ENCODE data around the gene CFAP73.

The CFAP73 gene

GRCh38 chr12:113191227-113191626, 41.7 kb downstream of the CFAP73 start:
- Histone ChIP-seq H3K9ac (ENCODE audit: low read length) (no peak overlapping the region), H3K4me3 (ENCODE audit: low read depth, low read length) (no peak overlapping the region), H4K8ac (ENCODE audit: low read depth, low read length) (no peak overlapping the region), H3K4me2 (ENCODE audit: low read length) (no peak overlapping the region), H3K14ac (ENCODE audit: low read length) (no peak overlapping the region), H3K9me3 (ENCODE audit: insufficient read depth, low read depth, low read length) (no peaks in the 10 kb centered on the region), H3K79me2 (ENCODE audit: control insufficient read depth, insufficient read depth, low read length, poor library complexity) (no peaks in the 10 kb centered on the region), H3K36me3 (ENCODE audit: control insufficient read depth in 1 of 2, insufficient read depth in 2 of 2, low read length in 2 of 2) (peaks cover 20 to 23% of the 10 kb centered on the region in 2 experiments), H3K23ac (ENCODE audit: low read length) (no peak overlapping the region), H2AFZ (ENCODE audit: insufficient read depth, low read length, poor library complexity) (no peak overlapping the region), H3K27me3 (ENCODE audit: insufficient read depth, low read length) (no peaks in the 10 kb centered on the region), H2AK5ac (ENCODE audit: low read length) (no peak overlapping the region), H3K4ac (ENCODE audit: low read depth, low read length) (no peak overlapping the region), H2BK120ac (ENCODE audit: insufficient read depth, low read length, poor library complexity) (no peak overlapping the region), H2BK5ac (ENCODE audit: low read depth, low read length, poor library complexity) (no peak overlapping the region), H2BK12ac (ENCODE audit: low read length) (no peak overlapping the region), H4K91ac (ENCODE audit: low read depth, low read length) (no peak overlapping the region), H4K12ac (ENCODE audit: low read depth, low read length) (no peak overlapping the region), H3K27ac (ENCODE audit: low read depth, low read length) (no peak overlapping the region), H3K18ac (ENCODE audit: low read length) (no peak overlapping the region), H3K79me1 (ENCODE audit: low read length) (peaks cover 2% of the 10 kb centered on the region), H3K4me1 (ENCODE audit: control insufficient read depth in 1 of 2, insufficient read depth in 2 of 2, low read length in 2 of 2) (peaks cover 12% of the 10 kb centered on the region in 2 experiments)
- WGBS (ENCODE audit: extremely low coverage, insufficient coverage, insufficient read length) = no CpG with 5 or more reads among the region's 19 CpGs
- no peak for DNase-seq

GRCh38 chr12:113194971-113195391, 45.5 kb downstream of the CFAP73 start:
- Histone ChIP-seq H2BK120ac (ENCODE audit: insufficient read depth, low read length, poor library complexity) (peak overlapping the region; percentile 52), H4K12ac (ENCODE audit: low read depth, low read length) (no peak overlapping the region), H3K9me3 (ENCODE audit: insufficient read depth, low read depth, low read length) (no peaks in the 10 kb centered on the region), H3K79me1 (ENCODE audit: low read length) (peaks cover 2% of the 10 kb centered on the region), H2AK5ac (ENCODE audit: low read length) (peak overlapping the region; percentile 66), H3K4ac (ENCODE audit: low read depth, low read length) (no peak overlapping the region), H3K14ac (ENCODE audit: low read length) (peak overlapping the region; percentile 67), H3K27ac (ENCODE audit: low read depth, low read length) (peak overlapping the region; percentile 44), H3K9ac (ENCODE audit: low read length) (no peak overlapping the region), H4K8ac (ENCODE audit: low read depth, low read length) (no peak overlapping the region), H3K36me3 (ENCODE audit: control insufficient read depth in 1 of 2, insufficient read depth in 2 of 2, low read length in 2 of 2) (peaks cover 18% of the 10 kb centered on the region in 2 experiments), H3K18ac (ENCODE audit: low read length) (no peak overlapping the region), H3K27me3 (ENCODE audit: insufficient read depth, low read length) (no peaks in the 10 kb centered on the region), H3K23ac (ENCODE audit: low read length) (no peak overlapping the region), H4K91ac (ENCODE audit: low read depth, low read length) (peak overlapping the region; percentile 76), H2AFZ (ENCODE audit: insufficient read depth, low read length, poor library complexity) (no peak overlapping the region), H3K4me2 (ENCODE audit: low read length) (no peak overlapping the region), H3K79me2 (ENCODE audit: control insufficient read depth, insufficient read depth, low read length, poor library complexity) (no peaks in the 10 kb centered on the region), H3K4me3 (ENCODE audit: low read depth, low read length) (no peak overlapping the region), H2BK5ac (ENCODE audit: low read depth, low read length, poor library complexity) (no peak overlapping the region), H2BK12ac (ENCODE audit: low read length) (no peak overlapping the region), H3K4me1 (ENCODE audit: control insufficient read depth in 1 of 2, insufficient read depth in 2 of 2, low read length in 2 of 2) (peaks cover 6 to 7% of the 10 kb centered on the region in 2 experiments)
- no CpG with 5 or more reads among the region's 4 CpGs for WGBS (ENCODE audit: extremely low coverage, insufficient coverage, insufficient read length)
- DNase-seq = no peak

- Histone ChIP-seq H4K12ac (ENCODE audit: low read depth, low read length) (no peak overlapping the region), H3K36me3 (ENCODE audit: control insufficient read depth in 1 of 2, insufficient read depth in 2 of 2, low read length in 2 of 2) (peaks cover 18% of the 10 kb centered on the region in 2 experiments), H4K8ac (ENCODE audit: low read depth, low read length) (no peak overlapping the region), H3K9me3 (ENCODE audit: insufficient read depth, low read depth, low read length) (no peaks in the 10 kb centered on the region), H2BK5ac (ENCODE audit: low read depth, low read length, poor library complexity) (no peak overlapping the region), H3K4me1 (ENCODE audit: control insufficient read depth in 1 of 2, insufficient read depth in 2 of 2, low read length in 2 of 2) (peaks cover 6 to 7% of the 10 kb centered on the region in 2 experiments), H3K27ac (ENCODE audit: low read depth, low read length) (no peak overlapping the region), H2AFZ (ENCODE audit: insufficient read depth, low read length, poor library complexity) (no peak overlapping the region), H3K27me3 (ENCODE audit: insufficient read depth, low read length) (no peaks in the 10 kb centered on the region), H3K4me3 (ENCODE audit: low read depth, low read length) (no peak overlapping the region), H3K79me1 (ENCODE audit: low read length) (peaks cover 2% of the 10 kb centered on the region), H3K18ac (ENCODE audit: low read length) (no peak overlapping the region), H2BK120ac (ENCODE audit: insufficient read depth, low read length, poor library complexity) (no peak overlapping the region), H4K91ac (ENCODE audit: low read depth, low read length) (peak overlapping the region; percentile 2), H3K4ac (ENCODE audit: low read depth, low read length) (no peak overlapping the region), H3K14ac (ENCODE audit: low read length) (no peak overlapping the region), H3K23ac (ENCODE audit: low read length) (no peak overlapping the region), H2BK12ac (ENCODE audit: low read length) (peak overlapping the region; percentile 19), H3K4me2 (ENCODE audit: low read length) (no peak overlapping the region), H2AK5ac (ENCODE audit: low read length) (peak overlapping the region; percentile 44), H3K9ac (ENCODE audit: low read length) (no peak overlapping the region), H3K79me2 (ENCODE audit: control insufficient read depth, insufficient read depth, low read length, poor library complexity) (no peaks in the 10 kb centered on the region)
- no peak for DNase-seq
- no CpG with 5 or more reads among the region's 13 CpGs for WGBS (ENCODE audit: extremely low coverage, insufficient coverage, insufficient read length)
Measured at GRCh38 chr12:113195598-113195997, 46.1 kb downstream of the CFAP73 start.

- Histone ChIP-seq H4K8ac (ENCODE audit: low read depth, low read length) (no peak overlapping the region), H3K4me3 (ENCODE audit: low read depth, low read length) (no peak overlapping the region)
Measured at GRCh38 chr12:113196582-113196981, 47.1 kb downstream of the CFAP73 start.

More at GRCh38 chr12:113196582-113196981, 47.1 kb downstream of the CFAP73 start:
- Histone ChIP-seq H3K4me2 (ENCODE audit: low read length) (no peak overlapping the region), H3K23ac (ENCODE audit: low read length) (no peak overlapping the region), H2AK5ac (ENCODE audit: low read length) (peak overlapping the region; percentile 15), H3K27ac (ENCODE audit: low read depth, low read length) (no peak overlapping the region), H3K9me3 (ENCODE audit: insufficient read depth, low read depth, low read length) (no peaks in the 10 kb centered on the region), H3K4ac (ENCODE audit: low read depth, low read length) (no peak overlapping the region), H2AFZ (ENCODE audit: insufficient read depth, low read length, poor library complexity) (no peak overlapping the region), H2BK120ac (ENCODE audit: insufficient read depth, low read length, poor library complexity) (no peak overlapping the region), H3K9ac (ENCODE audit: low read length) (no peak overlapping the region), H3K79me1 (ENCODE audit: low read length) (peaks cover 2% of the 10 kb centered on the region), H3K36me3 (ENCODE audit: control insufficient read depth in 1 of 2, insufficient read depth in 2 of 2, low read length in 2 of 2) (peaks cover 10% of the 10 kb centered on the region in 2 experiments), H3K18ac (ENCODE audit: low read length) (no peak overlapping the region), H3K4me1 (ENCODE audit: control insufficient read depth in 1 of 2, insufficient read depth in 2 of 2, low read length in 2 of 2) (peaks cover 5 to 6% of the 10 kb centered on the region in 2 experiments), H3K79me2 (ENCODE audit: control insufficient read depth, insufficient read depth, low read length, poor library complexity) (no peaks in the 10 kb centered on the region), H4K12ac (ENCODE audit: low read depth, low read length) (no peak overlapping the region), H3K27me3 (ENCODE audit: insufficient read depth, low read length) (no peaks in the 10 kb centered on the region), H3K14ac (ENCODE audit: low read length) (no peak overlapping the region), H4K91ac (ENCODE audit: low read depth, low read length) (peak overlapping the region; percentile 9), H2BK5ac (ENCODE audit: low read depth, low read length, poor library complexity) (no peak overlapping the region), H2BK12ac (ENCODE audit: low read length) (no peak overlapping the region)
- DNase-seq = no peak
- WGBS (ENCODE audit: extremely low coverage, insufficient coverage, insufficient read length) = no CpG with 5 or more reads among the region's 7 CpGs
